Mesothelial cell of epicardium (in vitro differentiated cells): ENCODE measurements around the gene DYRK1A. TPM values are rescaled to one million over a fixed set of nuclear protein-coding genes. Genes with fewer than 3 reads are reported as not detected.

ENCODE experiments used
- DNase-seq, 2 experiments: peaks; one replicate each; pipeline ENCODE4 v3.0.0; 2021; ENCODE audit warnings: low spot score in 2 of 2; ENCODE audit not compliant: unreplicated experiment in 2 of 2
- H3K27ac Mint-ChIP-seq: 2 replicates; pipeline ENCODE4 v1.8.0; 2021; ENCODE audit warnings: mixed read lengths
- H3K27me3 Mint-ChIP-seq: 2 replicates; pipeline ENCODE4 v1.8.0; 2021; ENCODE audit warnings: low read depth, mixed read lengths
- H3K36me3 Mint-ChIP-seq: 2 replicates; pipeline ENCODE4 v1.8.0; 2021; ENCODE audit warnings: mixed read lengths
- H3K4me1 Mint-ChIP-seq: 2 replicates; pipeline ENCODE4 v1.8.0; 2021; ENCODE audit warnings: mixed read lengths
- H3K4me3 Mint-ChIP-seq: 2 replicates; pipeline ENCODE4 v1.8.0; 2021; ENCODE audit warnings: mild to moderate bottlenecking, moderate library complexity, mixed read lengths
- H3K9me3 Mint-ChIP-seq: 2 replicates; pipeline ENCODE4 v1.8.0; 2021; ENCODE audit warnings: mixed read lengths
- CTCF ChIP-seq: fragments of 200-600 bp; sonication (generic); IDR thresholded peaks from one replicate; pipeline ENCODE4 v1.5.0; 2021; ENCODE audit warnings: antibody characterized with exemption; ENCODE audit not compliant: unreplicated experiment
- total RNA-seq: library from RNA; stranded (reverse); gene quantifications from 3 replicates; pipeline ENCODE4 v1.2.1, GENCODE V29; 2021

Gene DYRK1A
- total RNA-seq, 1 donor from 2014 or later = 79.7 TPM

DNA sequence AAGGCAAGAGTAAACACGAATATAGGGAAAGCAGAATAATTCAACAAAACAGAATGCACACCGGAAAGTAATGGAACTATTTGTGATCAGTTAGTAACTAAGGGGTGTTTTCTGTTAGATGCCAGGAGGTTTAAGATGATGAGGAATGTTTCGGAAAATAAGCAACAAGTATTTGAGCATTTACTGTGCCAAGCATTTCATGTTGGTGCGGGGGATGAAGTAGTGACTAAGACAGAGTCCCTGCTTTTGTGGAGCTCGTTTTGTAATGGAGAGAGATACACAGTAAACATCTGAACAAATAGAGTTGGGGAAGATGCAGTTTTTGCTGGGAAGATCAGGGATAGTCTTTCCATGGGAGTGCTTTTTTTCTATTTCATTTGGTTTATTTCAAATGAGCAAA lies 78.7 kb downstream of the DYRK1A start:
- Mint-ChIP-seq H3K9me3 (peaks cover 21% of the 10 kb centered on the region), H3K4me3 (no peak overlapping the region), H3K27me3 (no peaks in the 10 kb centered on the region), H3K27ac (no peak overlapping the region), H3K36me3 (peaks cover 29% of the 10 kb centered on the region), H3K4me1 (peaks cover 18% of the 10 kb centered on the region)
- no peak for DNase-seq
- TF ChIP-seq CTCF = no peak

GRCh38 chr21:37446552-37446951 lies 80.0 kb downstream of the DYRK1A start:
- Mint-ChIP-seq H3K27me3 (no peaks in the 10 kb centered on the region), H3K4me3 (no peak overlapping the region), H3K27ac (peak overlapping the region; percentile 51), H3K4me1 (peaks cover 18% of the 10 kb centered on the region), H3K9me3 (peaks cover 9% of the 10 kb centered on the region), H3K36me3 (peaks cover 24% of the 10 kb centered on the region)
- no peak for TF ChIP-seq CTCF
- DNase-seq = no peak

- H3K27ac Mint-ChIP-seq = no peak overlapping the region
- no peak for DNase-seq
- no peak overlapping the region for H3K4me3 Mint-ChIP-seq
- peaks cover 19% of the 10 kb centered on the region for H3K36me3 Mint-ChIP-seq
- H3K9me3 Mint-ChIP-seq = peaks cover 1% of the 10 kb centered on the region
- no peak for TF ChIP-seq CTCF
- no peaks in the 10 kb centered on the region for H3K27me3 Mint-ChIP-seq
- peaks cover 27% of the 10 kb centered on the region for H3K4me1 Mint-ChIP-seq
Observed at GRCh38 chr21:37447288-37447936, 80.8 kb downstream of the DYRK1A start.

DNA sequence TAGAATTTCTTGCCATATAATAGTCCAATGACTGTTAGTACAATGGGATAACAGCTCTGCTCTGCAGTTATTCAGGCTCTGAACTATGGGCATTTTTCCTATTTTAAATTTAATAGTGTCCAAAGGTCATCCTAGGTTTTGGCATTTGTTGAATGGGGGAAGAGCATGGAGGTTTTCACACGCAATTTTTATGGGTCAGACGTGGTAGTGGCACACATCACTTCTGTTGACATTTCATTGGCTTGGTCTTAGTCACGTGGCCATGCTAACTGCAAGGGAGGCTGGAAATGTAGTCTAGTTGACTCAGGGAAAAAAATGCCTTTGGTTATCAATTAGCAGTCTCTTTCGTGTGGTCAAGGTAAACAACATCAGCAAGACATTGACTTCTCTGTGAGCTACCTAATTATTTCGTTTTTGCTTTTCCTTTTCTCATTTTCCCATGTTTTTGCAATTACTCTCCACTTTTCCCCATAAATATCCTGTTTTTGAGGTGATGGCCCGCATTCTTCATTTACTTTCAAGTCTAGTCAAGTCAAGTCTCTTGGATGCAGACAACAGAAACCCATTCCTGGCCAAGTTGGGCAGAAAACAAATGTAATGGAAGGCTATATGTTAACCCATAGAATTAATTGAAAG lies 82.8 kb downstream of the DYRK1A start:
- peaks cover 31% of the 10 kb centered on the region for H3K4me1 Mint-ChIP-seq
- H3K27me3 Mint-ChIP-seq = no peaks in the 10 kb centered on the region
- no peak overlapping the region for H3K4me3 Mint-ChIP-seq
- no peaks in the 10 kb centered on the region for H3K9me3 Mint-ChIP-seq
- no peak overlapping the region for H3K27ac Mint-ChIP-seq
- no peak for DNase-seq
- H3K36me3 Mint-ChIP-seq = peaks cover 12% of the 10 kb centered on the region
- TF ChIP-seq CTCF = no peak

DNA sequence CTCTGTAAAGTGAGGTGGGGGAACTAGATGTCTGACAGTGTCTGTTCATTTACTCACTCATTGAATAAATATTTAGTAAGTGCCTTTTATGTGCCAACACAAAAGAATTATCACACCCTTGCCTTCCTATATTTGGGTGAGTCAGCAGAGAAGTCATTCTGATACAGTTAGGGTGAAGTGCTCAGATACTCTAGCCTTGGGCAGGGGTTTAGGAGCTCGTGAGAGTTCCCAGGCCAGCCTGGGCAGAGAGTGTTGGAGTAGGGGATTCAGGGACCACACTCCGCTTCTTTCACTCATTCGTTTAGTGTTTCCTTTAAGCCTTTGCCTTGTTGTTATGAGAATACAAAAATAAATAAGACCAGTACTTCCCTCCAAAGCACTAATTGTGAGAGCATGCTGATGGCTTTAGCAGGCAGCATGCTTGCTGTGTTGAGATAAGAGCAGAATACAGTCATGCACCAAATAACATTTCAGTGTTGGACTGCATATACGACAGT lies 83.9 kb downstream of the DYRK1A start:
- no peak for DNase-seq
- H3K9me3 Mint-ChIP-seq = no peaks in the 10 kb centered on the region
- no peaks in the 10 kb centered on the region for H3K27me3 Mint-ChIP-seq
- no peak overlapping the region for H3K27ac Mint-ChIP-seq
- peaks cover 29% of the 10 kb centered on the region for H3K4me1 Mint-ChIP-seq
- H3K4me3 Mint-ChIP-seq = no peak overlapping the region
- no peak for TF ChIP-seq CTCF
- H3K36me3 Mint-ChIP-seq = peaks cover 12% of the 10 kb centered on the region
